ENCODE measurements around the gene WDR46. TPM values are rescaled to one million over a fixed set of nuclear protein-coding genes. Genes with fewer than 3 reads are reported as not detected.
A peak's percentile ranks its signal among the peaks of the same experiment; 100 is the strongest.
"Not testable (repeated sequence)": the region's sequence is repeated elsewhere in the genome, so short reads cannot be mapped to it uniquely, and the experiment has no call there.

WDR46 gene
- total RNA-seq, 1 donor from 2014 or later, result 63.7 TPM

DNA sequence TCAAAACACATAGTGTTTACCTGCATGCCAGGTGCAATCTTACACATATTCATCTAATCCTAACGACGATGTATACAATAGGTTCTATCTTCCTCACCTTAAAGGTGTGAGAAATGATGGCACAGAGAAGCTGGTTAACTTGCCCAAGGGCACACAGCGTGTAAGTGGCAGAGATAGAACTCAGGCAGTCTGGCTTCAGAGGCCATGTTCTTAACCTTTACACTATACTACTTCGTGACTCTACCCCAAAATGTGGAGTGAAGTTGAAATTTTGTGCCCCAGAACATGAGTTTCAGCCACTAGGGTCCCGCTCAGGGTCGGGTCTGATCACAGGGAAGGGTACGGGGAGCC is 17.9 kb downstream of the WDR46 start:
- no peaks in the 10 kb centered on the region for H3K9me3 ChIP-seq (ENCODE audit: insufficient read depth, low read depth, low read length)
- H3K79me2 ChIP-seq (ENCODE audit: insufficient read depth, low read length), result peaks cover 66% of the 10 kb centered on the region
- peak overlapping the region; percentile 100 for H3K4me3 Mint-ChIP-seq (ENCODE audit: unreplicated experiment)
- DNase-seq (ENCODE audit: low read depth) (no peak), FAIRE-seq (no peak)
- peak overlapping the region; percentile 95 for H3K4me2 ChIP-seq (ENCODE audit: low read length)
- peak overlapping the region; percentile 93 for H2AFZ ChIP-seq (ENCODE audit: low read depth, low read length)
- peak overlapping the region; percentile 97 for H3K4me3 ChIP-seq (ENCODE audit: insufficient read depth, low read depth, low read length)
- peaks cover 44% of the 10 kb centered on the region for H3K36me3 ChIP-seq (ENCODE audit: insufficient read depth, low read length)
- H3K27ac Mint-ChIP-seq (ENCODE audit: unreplicated experiment), result peak overlapping the region; percentile 100
- H3K4me1 ChIP-seq (ENCODE audit: insufficient read depth, low read length), result peaks cover 35% of the 10 kb centered on the region
- H3K4me1 Mint-ChIP-seq (ENCODE audit: low read depth, unreplicated experiment), result peaks cover 23% of the 10 kb centered on the region
- H3K27ac ChIP-seq (ENCODE audit: low read depth, low read length), result peak overlapping the region; percentile 95
- H3K36me3 Mint-ChIP-seq (ENCODE audit: low read depth, unreplicated experiment), result peaks cover 22% of the 10 kb centered on the region
- H4K20me1 ChIP-seq (ENCODE audit: insufficient read depth, low read length), result peaks cover 41% of the 10 kb centered on the region
- TF ChIP-seq EZH2 (IDR thresholded peaks at IDR 0.05; ENCODE audit: insufficient read depth, low read length), result no peak
- TF ChIP-seq, protein P1, sequence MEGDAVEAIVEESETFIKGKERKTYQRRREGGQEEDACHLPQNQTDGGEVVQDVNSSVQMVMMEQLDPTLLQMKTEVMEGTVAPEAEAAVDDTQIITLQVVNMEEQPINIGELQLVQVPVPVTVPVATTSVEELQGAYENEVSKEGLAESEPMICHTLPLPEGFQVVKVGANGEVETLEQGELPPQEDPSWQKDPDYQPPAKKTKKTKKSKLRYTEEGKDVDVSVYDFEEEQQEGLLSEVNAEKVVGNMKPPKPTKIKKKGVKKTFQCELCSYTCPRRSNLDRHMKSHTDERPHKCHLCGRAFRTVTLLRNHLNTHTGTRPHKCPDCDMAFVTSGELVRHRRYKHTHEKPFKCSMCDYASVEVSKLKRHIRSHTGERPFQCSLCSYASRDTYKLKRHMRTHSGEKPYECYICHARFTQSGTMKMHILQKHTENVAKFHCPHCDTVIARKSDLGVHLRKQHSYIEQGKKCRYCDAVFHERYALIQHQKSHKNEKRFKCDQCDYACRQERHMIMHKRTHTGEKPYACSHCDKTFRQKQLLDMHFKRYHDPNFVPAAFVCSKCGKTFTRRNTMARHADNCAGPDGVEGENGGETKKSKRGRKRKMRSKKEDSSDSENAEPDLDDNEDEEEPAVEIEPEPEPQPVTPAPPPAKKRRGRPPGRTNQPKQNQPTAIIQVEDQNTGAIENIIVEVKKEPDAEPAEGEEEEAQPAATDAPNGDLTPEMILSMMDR (IDR thresholded peaks at IDR 0.05; ENCODE audit: insufficient read depth, low read depth, low read length), result no peak
- H3K9ac ChIP-seq (ENCODE audit: low read length), result peak overlapping the region; percentile 90
- no peaks in the 10 kb centered on the region for H3K9me3 Mint-ChIP-seq (ENCODE audit: unreplicated experiment)
- no peaks in the 10 kb centered on the region for H3K27me3 Mint-ChIP-seq (ENCODE audit: low read depth, unreplicated experiment)
- H3K27me3 ChIP-seq (ENCODE audit: insufficient read depth, low read length), result no peaks in the 10 kb centered on the region

DNA sequence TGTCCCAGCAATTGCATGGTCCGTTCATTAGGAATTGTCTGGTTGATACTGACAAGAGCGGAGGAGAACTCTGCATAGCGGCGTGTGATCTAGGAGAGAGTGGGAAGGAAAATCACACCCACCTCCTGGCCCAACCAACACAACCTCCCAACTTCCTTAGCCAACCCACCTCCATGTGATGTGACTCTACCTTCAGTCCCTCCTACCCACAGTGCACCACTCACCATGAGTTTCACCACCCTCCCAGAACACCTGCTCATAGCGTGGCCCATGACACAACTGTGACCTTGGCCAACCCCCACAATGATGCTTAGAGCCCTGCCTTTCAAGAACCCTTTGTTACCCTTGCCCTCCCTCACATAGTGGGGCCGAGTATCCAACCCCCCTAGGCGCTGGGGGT is 25.0 kb downstream of the WDR46 start:
- Histone ChIP-seq H3K4me2 (ENCODE audit: low read length) (no peak overlapping the region), H4K20me1 (ENCODE audit: insufficient read depth, low read length) (no peaks in the 10 kb centered on the region), H3K4me1 (ENCODE audit: insufficient read depth, low read length) (peaks cover 5% of the 10 kb centered on the region), H3K9me3 (ENCODE audit: insufficient read depth, low read depth, low read length) (no peaks in the 10 kb centered on the region), H2AFZ (ENCODE audit: low read depth, low read length) (no peak overlapping the region), H3K27ac (ENCODE audit: low read depth, low read length) (no peak overlapping the region), H3K9ac (ENCODE audit: low read length) (no peak overlapping the region), H3K4me3 (ENCODE audit: insufficient read depth, low read depth, low read length) (no peak overlapping the region), H3K79me2 (ENCODE audit: insufficient read depth, low read length) (peaks cover 3% of the 10 kb centered on the region), H3K36me3 (ENCODE audit: insufficient read depth, low read length) (peaks cover 15% of the 10 kb centered on the region), H3K27me3 (ENCODE audit: insufficient read depth, low read length) (no peaks in the 10 kb centered on the region)
- no peak overlapping the region for H3K27ac Mint-ChIP-seq (ENCODE audit: unreplicated experiment)
- H3K27me3 Mint-ChIP-seq (ENCODE audit: low read depth, unreplicated experiment), result no peaks in the 10 kb centered on the region
- peaks cover 2% of the 10 kb centered on the region for H3K4me1 Mint-ChIP-seq (ENCODE audit: low read depth, unreplicated experiment)
- DNase-seq (ENCODE audit: low read depth) (no peak), FAIRE-seq (no peak)
- H3K4me3 Mint-ChIP-seq (ENCODE audit: unreplicated experiment), result no peak overlapping the region
- peaks cover 21% of the 10 kb centered on the region for H3K36me3 Mint-ChIP-seq (ENCODE audit: low read depth, unreplicated experiment)
- no peak for TF ChIP-seq EZH2 (IDR thresholded peaks at IDR 0.05; ENCODE audit: insufficient read depth, low read length)
- TF ChIP-seq, protein P1 (IDR thresholded peaks at IDR 0.05; ENCODE audit: insufficient read depth, low read depth, low read length), result no peak
- no peaks in the 10 kb centered on the region for H3K9me3 Mint-ChIP-seq (ENCODE audit: unreplicated experiment)

DNA sequence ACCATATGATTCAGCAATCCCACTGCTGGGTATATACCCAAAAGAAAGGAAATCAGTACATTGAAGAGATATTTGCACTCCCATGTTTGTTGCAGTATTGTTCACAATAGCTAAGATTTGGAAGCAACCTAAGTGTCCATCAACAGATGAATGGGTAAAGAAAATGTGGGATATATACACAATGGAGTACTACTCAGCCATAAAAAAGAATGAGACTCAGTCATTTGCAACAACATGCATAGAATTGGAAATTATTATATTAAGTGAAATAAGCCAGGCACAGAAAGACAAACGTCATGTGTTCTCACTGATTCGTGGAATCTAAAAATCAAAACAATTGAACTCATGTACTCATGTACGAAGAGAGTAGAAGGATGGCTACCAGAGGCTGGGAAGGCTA is 26.5 kb downstream of the WDR46 start:
- not testable (repeated sequence) for H3K4me1 ChIP-seq (ENCODE audit: insufficient read depth, low read length); H4K20me1 ChIP-seq (ENCODE audit: insufficient read depth, low read length); H3K27me3 Mint-ChIP-seq (ENCODE audit: low read depth, unreplicated experiment); H3K4me3 ChIP-seq (ENCODE audit: insufficient read depth, low read depth, low read length); H3K9me3 ChIP-seq (ENCODE audit: insufficient read depth, low read depth, low read length); H3K9me3 Mint-ChIP-seq (ENCODE audit: unreplicated experiment); DNase-seq (ENCODE audit: low read depth); H3K27me3 ChIP-seq (ENCODE audit: insufficient read depth, low read length); H3K4me3 Mint-ChIP-seq (ENCODE audit: unreplicated experiment); H3K27ac ChIP-seq (ENCODE audit: low read depth, low read length); H3K4me1 Mint-ChIP-seq (ENCODE audit: low read depth, unreplicated experiment); H3K79me2 ChIP-seq (ENCODE audit: insufficient read depth, low read length); H2AFZ ChIP-seq (ENCODE audit: low read depth, low read length); H3K9ac ChIP-seq (ENCODE audit: low read length); FAIRE-seq; H3K27ac Mint-ChIP-seq (ENCODE audit: unreplicated experiment); H3K4me2 ChIP-seq (ENCODE audit: low read length)
- H3K36me3 ChIP-seq (ENCODE audit: insufficient read depth, low read length), result peaks cover 16% of the 10 kb centered on the region
- peaks cover 22% of the 10 kb centered on the region for H3K36me3 Mint-ChIP-seq (ENCODE audit: low read depth, unreplicated experiment)
